ENCODE data around the gene SUPV3L1.

Gene SUPV3L1

GRCh38 chr10:69215405-69216171 lies 35.6 kb downstream of the SUPV3L1 start:
- no peak for TF ChIP-seq GATA2 (IDR thresholded peaks at IDR 0.05; ENCODE audit: low read depth, low read length)
- TF ChIP-seq GATA3 (IDR thresholded peaks at IDR 0.05; ENCODE audit: low read depth, low read length), result no peak

- TF ChIP-seq GATA2 (IDR thresholded peaks at IDR 0.05; ENCODE audit: low read depth, low read length) (no peak), GATA3 (IDR thresholded peaks at IDR 0.05; ENCODE audit: low read depth, low read length) (no peak)
Measured at GRCh38 chr10:69216577-69217118, 36.6 kb downstream of the SUPV3L1 start.

GRCh38 chr10:69217119-69217754 lies 37.2 kb downstream of the SUPV3L1 start:
- TF ChIP-seq GATA3 (IDR thresholded peaks at IDR 0.05; ENCODE audit: low read depth, low read length) (no peak), GATA2 (IDR thresholded peaks at IDR 0.05; ENCODE audit: low read depth, low read length) (no peak)

- TF ChIP-seq GATA3 (IDR thresholded peaks at IDR 0.05; ENCODE audit: low read depth, low read length), result no peak
- no peak for TF ChIP-seq GATA2 (IDR thresholded peaks at IDR 0.05; ENCODE audit: low read depth, low read length)
Measured at GRCh38 chr10:69218831-69219230, 38.8 kb downstream of the SUPV3L1 start.

GRCh38 chr10:69220041-69220451 lies 40.0 kb downstream of the SUPV3L1 start, which contains the start of gene HKDC1:
HKDC1 (plus strand) TSS chr10:69220332; CDS start chr10:69220436, 104 bp downstream.
- TF ChIP-seq GATA2 (IDR thresholded peaks at IDR 0.05; ENCODE audit: low read depth, low read length) (no peak), GATA3 (IDR thresholded peaks at IDR 0.05; ENCODE audit: low read depth, low read length) (no peak)

GRCh38 chr10:69220507-69220906 lies 40.5 kb downstream of the SUPV3L1 start:
- no peak for TF ChIP-seq GATA2 (IDR thresholded peaks at IDR 0.05; ENCODE audit: low read depth, low read length)
- no peak for TF ChIP-seq GATA3 (IDR thresholded peaks at IDR 0.05; ENCODE audit: low read depth, low read length)

GRCh38 chr10:69222157-69223027 lies 42.4 kb downstream of the SUPV3L1 start:
- TF ChIP-seq GATA2 (IDR thresholded peaks at IDR 0.05; ENCODE audit: low read depth, low read length) (no peak), GATA3 (IDR thresholded peaks at IDR 0.05; ENCODE audit: low read depth, low read length) (no peak)

GRCh38 chr10:69223028-69223342 lies 43.0 kb downstream of the SUPV3L1 start:
- TF ChIP-seq GATA2 (IDR thresholded peaks at IDR 0.05; ENCODE audit: low read depth, low read length), result no peak
- TF ChIP-seq GATA3 (IDR thresholded peaks at IDR 0.05; ENCODE audit: low read depth, low read length), result no peak

- no peak for TF ChIP-seq GATA3 (IDR thresholded peaks at IDR 0.05; ENCODE audit: low read depth, low read length)
- no peak for TF ChIP-seq GATA2 (IDR thresholded peaks at IDR 0.05; ENCODE audit: low read depth, low read length)
Measured at GRCh38 chr10:69224862-69225657, 45.0 kb downstream of the SUPV3L1 start.

- TF ChIP-seq GATA2 (IDR thresholded peaks at IDR 0.05; ENCODE audit: low read depth, low read length) (no peak), GATA3 (IDR thresholded peaks at IDR 0.05; ENCODE audit: low read depth, low read length) (no peak)
Measured at GRCh38 chr10:69225681-69226080, 45.6 kb downstream of the SUPV3L1 start.

GRCh38 chr10:69226919-69227450 lies 47.0 kb downstream of the SUPV3L1 start:
- no peak for TF ChIP-seq GATA3 (IDR thresholded peaks at IDR 0.05; ENCODE audit: low read depth, low read length)
- no peak for TF ChIP-seq GATA2 (IDR thresholded peaks at IDR 0.05; ENCODE audit: low read depth, low read length)

- TF ChIP-seq GATA3 (IDR thresholded peaks at IDR 0.05; ENCODE audit: low read depth, low read length) (no peak), GATA2 (IDR thresholded peaks at IDR 0.05; ENCODE audit: low read depth, low read length) (no peak)
Measured at GRCh38 chr10:69228151-69228550, 48.1 kb downstream of the SUPV3L1 start.

- TF ChIP-seq GATA2 (IDR thresholded peaks at IDR 0.05; ENCODE audit: low read depth, low read length) (no peak), GATA3 (IDR thresholded peaks at IDR 0.05; ENCODE audit: low read depth, low read length) (no peak)
Measured at GRCh38 chr10:69229616-69229916, 49.5 kb downstream of the SUPV3L1 start.

All from SH-SY5Y (cell line).